ENCODE data around the gene CD36.

DNA sequence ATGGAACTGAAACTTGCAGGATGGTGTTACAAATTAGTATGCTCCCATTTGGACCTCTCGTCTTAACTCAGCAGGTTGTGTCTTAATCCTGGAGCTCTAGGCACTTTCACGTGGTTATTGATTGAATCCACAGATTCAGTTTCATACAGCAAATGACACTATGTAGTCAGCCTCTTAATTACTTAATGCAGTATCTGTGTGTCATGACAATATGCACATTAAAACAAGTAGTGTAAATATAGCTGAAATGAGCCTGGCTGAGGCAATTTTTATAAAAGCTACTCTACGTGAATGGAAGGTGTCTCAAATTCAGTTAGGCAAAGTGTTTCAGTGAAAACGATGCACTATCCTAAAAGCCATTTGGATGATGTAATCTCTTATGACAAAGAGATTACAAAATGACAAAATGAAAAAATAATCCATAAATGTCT, 86.8 kb downstream of the CD36 start:
- TF ChIP-seq, protein P1, sequence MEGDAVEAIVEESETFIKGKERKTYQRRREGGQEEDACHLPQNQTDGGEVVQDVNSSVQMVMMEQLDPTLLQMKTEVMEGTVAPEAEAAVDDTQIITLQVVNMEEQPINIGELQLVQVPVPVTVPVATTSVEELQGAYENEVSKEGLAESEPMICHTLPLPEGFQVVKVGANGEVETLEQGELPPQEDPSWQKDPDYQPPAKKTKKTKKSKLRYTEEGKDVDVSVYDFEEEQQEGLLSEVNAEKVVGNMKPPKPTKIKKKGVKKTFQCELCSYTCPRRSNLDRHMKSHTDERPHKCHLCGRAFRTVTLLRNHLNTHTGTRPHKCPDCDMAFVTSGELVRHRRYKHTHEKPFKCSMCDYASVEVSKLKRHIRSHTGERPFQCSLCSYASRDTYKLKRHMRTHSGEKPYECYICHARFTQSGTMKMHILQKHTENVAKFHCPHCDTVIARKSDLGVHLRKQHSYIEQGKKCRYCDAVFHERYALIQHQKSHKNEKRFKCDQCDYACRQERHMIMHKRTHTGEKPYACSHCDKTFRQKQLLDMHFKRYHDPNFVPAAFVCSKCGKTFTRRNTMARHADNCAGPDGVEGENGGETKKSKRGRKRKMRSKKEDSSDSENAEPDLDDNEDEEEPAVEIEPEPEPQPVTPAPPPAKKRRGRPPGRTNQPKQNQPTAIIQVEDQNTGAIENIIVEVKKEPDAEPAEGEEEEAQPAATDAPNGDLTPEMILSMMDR (IDR thresholded peaks at IDR 0.05), result no peak
- no peak for TF ChIP-seq POLR2A (IDR thresholded peaks at IDR 0.05)

Data from body of pancreas (tissue), 4 donors.